Mucosa of rectum (tissue), 2 donors: ENCODE measurements around the gene CYP4A11.
"Not testable (repeated sequence)": the region's sequence is repeated elsewhere in the genome, so short reads cannot be mapped to it uniquely, and the experiment has no call there.

Experiments used
- H3K27ac ChIP-seq, 2 donors: one replicate each; pipeline ENCODE4 v1.7.0; 2013; ENCODE audit warnings: inconsistent platforms in 2 of 2, low read depth in 2 of 2, low read length in 2 of 2
- H3K27me3 ChIP-seq, 2 donors: one replicate each; pipeline ENCODE4 v1.7.0; 2013; ENCODE audit warnings: low read length in 2 of 2; ENCODE audit not compliant: control insufficient read depth in 2 of 2, insufficient read depth in 2 of 2
- H3K36me3 ChIP-seq, 2 donors: one replicate each; pipeline ENCODE4 v1.7.0; 2013; ENCODE audit warnings: low read length in 2 of 2; ENCODE audit not compliant: control insufficient read depth in 2 of 2, insufficient read depth in 2 of 2
- H3K4me1 ChIP-seq, 2 donors: one replicate each; pipeline ENCODE4 v1.7.0; 2013; ENCODE audit warnings: low read length in 2 of 2, mild to moderate bottlenecking in 1 of 2; ENCODE audit not compliant: control insufficient read depth in 2 of 2, insufficient read depth in 2 of 2
- H3K4me3 ChIP-seq, 2 donors: one replicate each; pipeline ENCODE4 v1.7.0; 2013; ENCODE audit warnings: low read length in 2 of 2
- H3K9ac ChIP-seq, 2 donors: one replicate each; pipeline ENCODE4 v1.7.0; 2013; ENCODE audit warnings: low read length in 2 of 2, low read depth in 1 of 2, mild to moderate bottlenecking in 1 of 2
- H3K9me3 ChIP-seq, 2 donors: one replicate each; pipeline ENCODE4 v1.7.0; 2013; ENCODE audit warnings: low read length in 2 of 2; ENCODE audit not compliant: control insufficient read depth in 2 of 2
- donor health status: healthy.
- donor health status: Normal muscosa, but diverticular disease.

Gene CYP4A11

GRCh38 chr1:46949417-46949666 is 8.1 kb upstream of the CYP4A11 start:
- H3K27ac ChIP-seq, H3K27me3 ChIP-seq, H3K4me3 ChIP-seq, H3K36me3 ChIP-seq, H3K9me3 ChIP-seq, H3K4me1 ChIP-seq, H3K9ac ChIP-seq: not testable (repeated sequence)

DNA sequence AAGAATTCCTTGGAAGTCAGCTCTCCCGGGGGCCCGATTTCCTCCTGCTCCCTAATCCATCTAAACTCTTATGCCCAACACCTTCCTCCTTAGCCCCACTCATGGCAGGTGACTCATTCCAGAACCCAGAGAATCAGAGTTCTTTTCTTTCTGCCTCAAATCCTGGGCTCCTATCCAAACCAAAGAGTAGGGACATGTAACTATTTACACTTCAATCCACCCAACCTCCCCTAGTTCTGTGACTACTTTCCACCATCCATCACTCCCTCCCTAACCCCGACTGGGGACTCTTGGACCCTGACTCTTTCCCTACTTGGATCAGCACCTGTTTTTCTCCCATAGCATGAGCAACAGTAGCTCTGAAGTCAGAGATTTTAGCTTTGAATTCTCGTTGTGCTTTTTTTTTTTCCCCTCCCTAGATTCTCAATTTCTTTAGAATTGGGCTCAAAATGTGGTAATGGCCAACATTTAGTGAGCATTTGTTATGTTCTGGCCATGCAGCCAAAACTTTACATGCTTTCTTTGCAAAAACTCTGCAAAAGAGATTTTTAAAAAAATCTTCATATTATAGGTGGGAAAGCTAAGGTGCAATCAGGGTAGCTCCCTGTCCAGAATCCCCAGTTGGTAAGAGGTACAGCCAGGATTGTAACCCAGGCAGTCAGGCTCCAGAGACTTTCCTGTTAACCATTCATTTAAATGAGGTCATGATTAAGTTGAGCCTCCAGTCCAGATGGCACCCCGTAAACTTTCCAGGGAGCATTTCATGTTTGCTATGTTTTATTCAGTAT is 7.5 kb upstream of the CYP4A11 start:
- no peak overlapping the region for H3K4me3 ChIP-seq
- H3K27me3 ChIP-seq, result no peaks in the 10 kb centered on the region
- H3K9ac ChIP-seq, result no peak overlapping the region
- H3K9me3 ChIP-seq, result no peaks in the 10 kb centered on the region
- no peaks in the 10 kb centered on the region for H3K36me3 ChIP-seq
- no peaks in the 10 kb centered on the region for H3K4me1 ChIP-seq
- H3K27ac ChIP-seq, result no peak overlapping the region

GRCh38 chr1:46947706-46948105 is 6.4 kb upstream of the CYP4A11 start:
- not testable (repeated sequence) for H3K36me3 ChIP-seq, H3K4me3 ChIP-seq, H3K27ac ChIP-seq, H3K4me1 ChIP-seq, H3K27me3 ChIP-seq, H3K9ac ChIP-seq, H3K9me3 ChIP-seq

GRCh38 chr1:46942086-46942485 is 810 bp upstream of the CYP4A11 start:
- no peak overlapping the region for H3K4me3 ChIP-seq
- H3K27ac ChIP-seq, result no peak overlapping the region
- no peak overlapping the region for H3K9ac ChIP-seq

DNA sequence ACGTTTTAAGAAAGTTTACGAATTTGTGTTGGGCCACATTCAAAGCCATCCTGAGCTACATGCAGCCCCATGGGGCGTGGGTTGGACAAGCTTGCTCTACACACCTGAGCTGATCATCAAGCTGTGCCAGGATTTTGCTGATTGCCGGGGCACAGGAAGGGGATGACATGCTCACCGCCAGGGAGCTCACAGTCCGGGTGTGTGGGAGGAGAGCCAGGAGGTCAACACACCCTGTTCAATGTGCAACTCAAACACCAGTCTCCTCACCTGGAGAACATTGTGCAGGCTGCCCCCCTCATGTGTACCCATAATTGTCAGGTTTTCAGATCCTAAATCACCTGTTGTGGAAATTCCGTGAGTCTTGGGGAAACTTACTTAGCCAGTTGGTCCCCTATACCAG is 969 bp downstream of the CYP4A11 start:
- Histone ChIP-seq H3K4me1 (no peaks in the 10 kb centered on the region), H3K9me3 (no peaks in the 10 kb centered on the region), H3K9ac (no peak overlapping the region), H3K27me3 (no peaks in the 10 kb centered on the region), H3K27ac (no peak overlapping the region), H3K4me3 (no peak overlapping the region), H3K36me3 (no peaks in the 10 kb centered on the region)

More at GRCh38 chr1:46942086-46942485, 810 bp upstream of the CYP4A11 start:
- H3K9me3 ChIP-seq, result no peaks in the 10 kb centered on the region
- no peaks in the 10 kb centered on the region for H3K4me1 ChIP-seq
- H3K36me3 ChIP-seq, result no peaks in the 10 kb centered on the region
- no peaks in the 10 kb centered on the region for H3K27me3 ChIP-seq

DNA sequence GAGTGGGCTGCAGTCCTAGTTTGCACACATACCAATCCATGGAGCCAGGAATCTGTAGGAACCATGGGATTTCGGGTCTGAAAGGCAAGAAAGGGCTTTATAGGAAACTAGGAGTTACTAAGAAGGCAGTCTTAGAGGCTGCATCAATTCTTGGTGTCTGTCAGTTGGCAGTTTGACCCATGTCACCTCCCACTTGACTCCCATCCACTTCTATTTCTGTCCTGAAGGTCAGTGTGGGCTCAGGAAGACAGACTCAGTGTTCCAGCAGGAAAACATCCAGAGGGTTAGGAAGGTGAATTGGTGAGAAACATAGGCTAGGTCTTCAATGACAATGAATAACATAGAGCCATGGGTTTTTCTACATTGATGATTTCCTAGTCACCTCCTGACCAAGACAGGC is 4.0 kb downstream of the CYP4A11 start:
- H3K9ac ChIP-seq, result no peak overlapping the region
- H3K27me3 ChIP-seq, result no peaks in the 10 kb centered on the region
- no peak overlapping the region for H3K4me3 ChIP-seq
- H3K36me3 ChIP-seq, result no peaks in the 10 kb centered on the region
- H3K9me3 ChIP-seq, result no peaks in the 10 kb centered on the region
- no peaks in the 10 kb centered on the region for H3K4me1 ChIP-seq
- no peak overlapping the region for H3K27ac ChIP-seq

DNA sequence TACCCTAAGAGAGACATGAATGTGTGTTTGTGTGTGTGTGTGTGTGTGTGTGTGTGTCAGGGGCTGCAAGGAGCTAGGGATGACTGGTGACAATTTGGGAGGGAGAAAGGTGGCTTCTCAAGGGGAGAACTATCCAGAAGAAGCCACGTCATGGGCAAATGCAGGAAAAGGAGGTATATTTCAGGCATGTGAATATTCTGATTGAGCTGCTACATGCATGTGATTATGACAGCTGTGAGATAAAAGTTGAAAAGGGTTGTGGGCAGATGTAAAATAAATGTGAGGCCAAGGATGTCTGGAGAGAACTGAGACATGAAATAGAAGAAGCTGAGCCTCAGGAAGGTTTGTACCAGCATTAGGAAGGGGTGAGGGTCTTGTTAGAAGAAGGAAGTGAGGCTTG is 4.5 kb downstream of the CYP4A11 start:
- Histone ChIP-seq H3K4me3 (no peak overlapping the region), H3K27ac (no peak overlapping the region), H3K9me3 (no peaks in the 10 kb centered on the region), H3K9ac (no peak overlapping the region), H3K4me1 (no peaks in the 10 kb centered on the region), H3K27me3 (no peaks in the 10 kb centered on the region), H3K36me3 (no peaks in the 10 kb centered on the region)

DNA sequence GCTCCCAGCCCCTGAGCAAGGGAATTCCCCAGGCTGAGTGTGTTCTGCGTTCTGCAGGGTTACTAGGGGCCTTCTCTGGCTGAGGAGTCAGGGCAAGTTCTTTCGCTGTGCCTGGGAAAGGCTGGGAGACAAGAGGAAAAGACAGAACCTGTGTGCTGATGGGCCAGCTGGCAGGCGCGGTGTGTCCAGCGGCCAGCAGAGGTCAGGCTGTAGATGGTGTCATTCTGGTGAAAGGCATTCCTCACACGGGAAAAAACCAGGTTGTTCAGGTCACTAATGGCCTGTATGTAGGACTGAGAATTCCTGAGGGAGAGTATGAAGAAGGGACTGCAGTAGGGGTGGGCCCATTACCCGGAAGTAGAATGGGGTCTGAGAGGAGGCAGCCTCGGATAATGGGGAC is 6.4 kb downstream of the CYP4A11 start:
- not testable (repeated sequence) for H3K4me1 ChIP-seq, H3K36me3 ChIP-seq, H3K4me3 ChIP-seq, H3K27ac ChIP-seq, H3K9me3 ChIP-seq, H3K27me3 ChIP-seq, H3K9ac ChIP-seq

- H3K4me1 ChIP-seq, H3K9ac ChIP-seq, H3K27me3 ChIP-seq, H3K9me3 ChIP-seq, H3K27ac ChIP-seq, H3K36me3 ChIP-seq, H3K4me3 ChIP-seq: not testable (repeated sequence)
Observed at GRCh38 chr1:46932020-46932419, 9.3 kb downstream of the CYP4A11 start.

GRCh38 chr1:46931151-46931550 is 10.1 kb downstream of the CYP4A11 start:
- Histone ChIP-seq H3K9me3 (no peaks in the 10 kb centered on the region), H3K9ac (no peak overlapping the region), H3K4me1 (no peaks in the 10 kb centered on the region), H3K27me3 (no peaks in the 10 kb centered on the region), H3K4me3 (no peak overlapping the region), H3K27ac (no peak overlapping the region), H3K36me3 (no peaks in the 10 kb centered on the region)
